ENCODE data around the gene C6orf47. TPM values are rescaled to one million over a fixed set of nuclear protein-coding genes. Genes with fewer than 3 reads are reported as not detected.

The C6orf47 gene
- total and polyA plus RNA-seq, 2 of the 8 experiments (the other 6 are each of a cell fraction or from before 2014, with no cell fraction given), result 4.7 to 14.6 TPM

DNA sequence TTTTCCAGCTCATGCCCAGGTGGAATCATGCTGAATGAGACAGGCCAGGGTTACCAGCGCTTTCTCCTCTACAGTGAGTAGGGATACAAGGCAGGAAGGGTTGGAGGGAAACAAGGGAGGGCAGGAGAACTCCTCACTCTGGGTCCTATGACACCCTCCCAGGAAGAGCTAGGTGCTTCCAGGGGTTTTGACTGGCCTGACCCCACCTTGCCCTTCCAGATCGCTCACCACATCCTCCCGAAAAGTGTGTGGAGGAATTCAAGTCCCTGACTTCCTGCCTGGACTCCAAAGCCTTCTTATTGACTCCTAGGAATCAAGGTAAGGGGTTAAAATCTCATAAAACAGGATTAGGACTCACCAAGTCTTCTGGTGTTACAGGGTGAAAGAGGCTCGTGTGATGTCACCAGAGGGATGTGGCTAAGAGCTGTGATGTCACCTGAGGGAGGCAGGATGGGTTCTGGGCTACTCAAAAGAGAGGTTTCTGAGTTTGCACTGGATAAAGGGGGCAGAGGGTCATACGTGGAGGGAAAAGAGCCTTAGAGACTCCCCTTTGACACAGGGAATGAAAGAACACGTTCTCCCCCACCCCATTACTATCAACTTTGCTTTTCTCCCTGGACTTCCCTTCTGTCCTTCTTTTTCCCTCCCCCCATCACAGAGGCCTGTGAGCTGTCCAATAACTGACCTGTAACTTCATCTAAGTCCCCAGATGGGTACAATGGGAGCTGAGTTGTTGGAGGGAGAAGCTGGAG is 3.0 kb downstream of the C6orf47 start:
- ChIA-PET CTCF (ENCODE audit: partially characterized antibody) (interaction anchor here (0.6 to 3.2 kb wide), 5 partner anchors 51 to 116 kb away, joined by 3 to 9 read pairs (median 6); no protein-coding TSS in a partner anchor), POLR2A (ENCODE audit: partially characterized antibody) (interaction anchor here (1.0 to 25.5 kb wide), 8 partner anchors 6 to 127 kb away, joined by 3 to 883 read pairs (median 12); partner anchors contain the start of genes AIF1, ATP6V1G2, C6orf47 and CSNK2B)
- no peak overlapping the region for H2AFZ ChIP-seq (ENCODE audit: low read length)
- H3K14ac ChIP-seq (ENCODE audit: insufficient read length), result no peak overlapping the region
- no peak overlapping the region for H2AK5ac ChIP-seq (ENCODE audit: low read depth, low read length)
- H3K4ac ChIP-seq (replicated peaks; ENCODE audit: insufficient read length, low read depth, low read length), result no peak overlapping the region
- H4K5ac ChIP-seq (ENCODE audit: insufficient read length, low read depth, low read length), result no peak overlapping the region
- H3K4me3 ChIP-seq (ENCODE audit: extremely low read depth in 1 of 4, insufficient read depth in 2 of 4, low read depth in 3 of 4, low read length in 4 of 4), result no peak overlapping the region
- H3K4me1 ChIP-seq (replicated peaks in 1 of 4; ENCODE audit: control insufficient read depth in 3 of 4, insufficient read depth in 4 of 4, low read length in 3 of 4), result peaks cover 0 to 7% (median 2%) of the 10 kb centered on the region in 4 experiments; a peak in 3 of 7 replicates
- no peak overlapping the region for H3K9ac ChIP-seq (replicated peaks in 1 of 4; ENCODE audit: extremely low read depth in 1 of 4, low read depth in 3 of 4, low read length in 3 of 4)
- H2BK5ac ChIP-seq (ENCODE audit: low read depth, low read length), result peak overlapping the region; percentile 35; the same call in 1 of the 2 replicates
- H3K27me3 ChIP-seq (replicated peaks in 1 of 4; ENCODE audit: control insufficient read depth in 3 of 4, extremely low read depth in 1 of 4, insufficient read depth in 3 of 4, low read length in 3 of 4), result no peaks in the 10 kb centered on the region
- peaks cover 4% of the 10 kb centered on the region for H3K23me2 ChIP-seq (ENCODE audit: low read depth, low read length)
- H3K79me2 ChIP-seq (ENCODE audit: control insufficient read depth in 1 of 2, insufficient read depth in 2 of 2, low read length in 2 of 2), result peaks cover 0 to 22% of the 10 kb centered on the region in 2 experiments; a peak in 2 of 4 replicates
- H3K27ac ChIP-seq (ENCODE audit: low read depth, low read length), result no peak overlapping the region
- no peak overlapping the region for H3K18ac ChIP-seq (ENCODE audit: extremely low read depth, low read length)
- 83% methylated on average over 6 of the region's 6 CpGs; no CpG with 5 or more reads in 1 of the 2 experiments for WGBS, 2 experiments (ENCODE audit: extremely low coverage in 1 of 2, insufficient coverage in 1 of 2, insufficient read length in 1 of 2, insufficient replicate concordance in 2 of 2, low coverage in 1 of 2, low lambda C conversion rate in 2 of 2, missing lambda C conversion rate in 1 of 2)
- H2BK20ac ChIP-seq (ENCODE audit: low read length), result no peak overlapping the region
- peaks cover 4 to 10% (median 7%) of the 10 kb centered on the region in 4 experiments; a peak in 5 of 8 replicates for H3K36me3 ChIP-seq (ENCODE audit: control insufficient read depth in 2 of 4, insufficient read depth in 4 of 4, low read length in 3 of 4)
- no peak overlapping the region for H4K8ac ChIP-seq (ENCODE audit: extremely low read depth, insufficient read depth, low read length)
- no peak overlapping the region for H3K23ac ChIP-seq (ENCODE audit: insufficient read length)
- no peak for DNase-seq (ENCODE audit: low read depth in 1 of 2, low spot score in 2 of 2)
- H3K9me3 ChIP-seq (ENCODE audit: insufficient read depth in 2 of 2, low read depth in 1 of 2, low read length in 1 of 2), result no peaks in the 10 kb centered on the region
- no peak overlapping the region for H3K56ac ChIP-seq (replicated peaks; ENCODE audit: insufficient read length, low read depth, low read length)
- no peak for FAIRE-seq
- no peak overlapping the region for H2BK15ac ChIP-seq (ENCODE audit: low read length)
- H4K20me1 ChIP-seq (replicated peaks in 1 of 2; ENCODE audit: control insufficient read depth in 1 of 2, insufficient read depth in 2 of 2, low read length in 2 of 2), result peaks cover 0 to 3% of the 10 kb centered on the region in 2 experiments
- H4K91ac ChIP-seq (replicated peaks; ENCODE audit: insufficient read length, low read length), result no peak overlapping the region
- H3K79me1 ChIP-seq (ENCODE audit: low read depth, low read length), result peaks cover 9% of the 10 kb centered on the region
- H2BK120ac ChIP-seq (replicated peaks; ENCODE audit: low read depth, low read length), result no peak overlapping the region
- H2BK12ac ChIP-seq (ENCODE audit: low read depth, low read length), result no peak overlapping the region
- no peak overlapping the region for H3K4me2 ChIP-seq (ENCODE audit: insufficient read depth in 1 of 2, low read depth in 2 of 2, low read length in 2 of 2)
- TF ChIP-seq FOSL1 (IDR thresholded peaks at IDR 0.05; ENCODE audit: insufficient read depth, low read depth, low read length), result no peak
- TF ChIP-seq SIX5 (IDR thresholded peaks at IDR 0.05; ENCODE audit: low read depth, low read length), result no peak
- TF ChIP-seq SIN3A (conservative IDR thresholded peaks at IDR 0.05 in 1 of 2, IDR thresholded peaks at IDR 0.05 in 1 of 2; ENCODE audit: low read depth in 1 of 2, low read length in 2 of 2), result no peak
- no peak for TF ChIP-seq POLR2AphosphoS5 (IDR thresholded peaks at IDR 0.05; ENCODE audit: low read depth, low read length)
- no peak for TF ChIP-seq BRCA1 (IDR thresholded peaks at IDR 0.05; ENCODE audit: low read depth, low read length)
